Measurements from ENCODE around the gene PSMG1. TPM values are rescaled to one million over a fixed set of nuclear protein-coding genes. Genes with fewer than 3 reads are reported as not detected.

The PSMG1 gene
- total and polyA plus RNA-seq, 9 of the 15 experiments (the other 6 are each of a cell fraction or from before 2014, with no cell fraction given) = 54.5 to 427 (median 328) TPM

DNA sequence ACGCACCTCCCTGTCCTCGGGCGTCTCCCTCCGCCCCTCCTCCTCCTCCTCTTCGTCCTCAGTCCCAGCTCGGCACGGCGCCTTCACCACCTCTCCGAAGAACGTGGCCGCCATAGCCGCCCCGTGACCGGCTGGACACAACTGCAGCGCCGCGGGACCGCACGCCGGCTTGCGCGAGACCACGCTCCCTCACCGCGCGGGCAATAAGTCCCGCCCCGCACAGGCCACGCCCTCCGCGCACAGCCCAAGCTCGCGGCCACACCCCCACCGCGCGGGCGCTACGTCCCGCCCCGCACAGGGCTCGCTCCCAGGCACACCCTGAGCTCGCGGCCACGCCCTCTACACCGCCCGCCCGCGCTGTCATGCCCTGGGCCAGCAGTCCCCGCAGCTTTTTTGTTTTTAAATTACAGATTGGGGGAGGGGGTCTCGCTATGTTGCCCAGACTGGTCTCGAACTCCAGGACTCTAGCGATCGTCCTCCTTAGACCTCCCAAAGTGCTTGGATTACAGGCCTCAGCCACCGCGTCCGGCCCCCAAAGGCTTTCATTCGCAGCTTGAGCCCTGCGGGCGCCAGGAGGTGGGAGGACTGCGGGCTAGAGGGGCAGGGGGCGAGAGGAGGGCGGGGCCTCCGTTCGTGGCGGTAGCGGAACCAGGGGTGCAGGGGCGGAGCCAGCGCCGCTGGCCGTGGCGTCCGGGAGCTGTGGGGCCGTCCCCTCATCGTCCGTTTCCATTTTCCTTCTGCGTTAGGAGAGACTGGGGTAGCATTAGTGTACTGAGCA is at the start of gene PSMG1 (continued):
- TF ChIP-seq MGA (IDR thresholded peaks at IDR 0.05) = peak; percentile 90
- peak; percentile 86 for TF ChIP-seq PRPF4 (IDR thresholded peaks at IDR 0.05; ENCODE audit: insufficient read depth, low read depth, low read length, poor library complexity, severe bottlenecking)
- TF ChIP-seq HMGN3 (IDR thresholded peaks at IDR 0.05; ENCODE audit: borderline replicate concordance, extremely low read depth, insufficient read length, low read depth, low read length) = peak; percentile 94
- TF ChIP-seq ZBTB17 (CRISPR knock-in tag; IDR thresholded peaks at IDR 0.05) = peak; percentile 85
- TF ChIP-seq HNRNPL (IDR thresholded peaks at IDR 0.05; ENCODE audit: low read depth, low read length) = peak; percentile 70; the same call in 1 of the 2 replicates
- TF ChIP-seq NCOA6 (IDR thresholded peaks at IDR 0.05) = no peak
- TF ChIP-seq ZBTB5 (IDR thresholded peaks at IDR 0.05) = no peak
- TF ChIP-seq TAF7 (tag; IDR thresholded peaks at IDR 0.05) = peak; percentile 81
- TF ChIP-seq MTF1 (CRISPR knock-in tag; IDR thresholded peaks at IDR 0.05; ENCODE audit: borderline replicate concordance) = no peak
- TF ChIP-seq, protein P1, sequence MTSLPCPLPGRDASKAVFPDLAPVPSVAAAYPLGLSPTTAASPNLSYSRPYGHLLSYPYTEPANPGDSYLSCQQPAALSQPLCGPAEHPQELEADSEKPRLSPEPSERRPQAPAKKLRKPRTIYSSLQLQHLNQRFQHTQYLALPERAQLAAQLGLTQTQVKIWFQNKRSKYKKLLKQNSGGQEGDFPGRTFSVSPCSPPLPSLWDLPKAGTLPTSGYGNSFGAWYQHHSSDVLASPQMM (CRISPR knock-in tag; IDR thresholded peaks at IDR 0.05) = no peak
- no peak for TF ChIP-seq SMAD3 (CRISPR knock-in tag; conservative IDR thresholded peaks at IDR 0.05)
- no peak for TF ChIP-seq KAT2B (IDR thresholded peaks at IDR 0.05; ENCODE audit: low read depth, low read length)
- no peak for TF ChIP-seq ZNF133 (CRISPR knock-in tag; IDR thresholded peaks at IDR 0.05)
- no peak for TF ChIP-seq TGIF2 (CRISPR knock-in tag; IDR thresholded peaks at IDR 0.05)
